Parathyroid adenoma (tissue), 2 donors: ENCODE measurements around the gene ZNF239.

ENCODE experiments used
- H2AFZ ChIP-seq: fragments of 300-600 bp; sonication (generic); one replicate; pipeline ENCODE4 v1.7.0; 2017; ENCODE audit warnings: antibody characterized with exemption, mild to moderate bottlenecking
- H3K27ac ChIP-seq: fragments of 300-600 bp; sonication (generic); one replicate; pipeline ENCODE4 v1.7.0; 2017
- H3K27me3 ChIP-seq: fragments of 300-600 bp; sonication (generic); one replicate; pipeline ENCODE4 v1.7.0; 2017; ENCODE audit warnings: low read length; ENCODE audit not compliant: control insufficient read depth, insufficient read depth
- H3K36me3 ChIP-seq: fragments of 300-600 bp; sonication (generic); one replicate; pipeline ENCODE4 v1.7.0; 2017; ENCODE audit warnings: low read length; ENCODE audit not compliant: control insufficient read depth, insufficient read depth
- H3K4me1 ChIP-seq: fragments of 300-600 bp; sonication (generic); one replicate; pipeline ENCODE4 v1.7.0; 2017; ENCODE audit warnings: control low read depth
- H3K4me2 ChIP-seq: fragments of 300-600 bp; sonication (generic); one replicate; pipeline ENCODE4 v1.7.0; 2017; ENCODE audit warnings: low read length
- H3K4me3 ChIP-seq: fragments of 300-600 bp; sonication (generic); one replicate; pipeline ENCODE4 v1.7.0; 2017; ENCODE audit warnings: low read depth, low read length
- H3K79me2 ChIP-seq: fragments of 300-600 bp; sonication (generic); one replicate; pipeline ENCODE4 v1.7.0; 2017; ENCODE audit warnings: control low read depth
- H3K9ac ChIP-seq: fragments of 300-600 bp; sonication (generic); one replicate; pipeline ENCODE4 v1.7.0; 2017; ENCODE audit warnings: mild to moderate bottlenecking
- H3K9me3 ChIP-seq: fragments of 300-600 bp; sonication (generic); one replicate; pipeline ENCODE4 v1.7.0; 2017; ENCODE audit warnings: low read length; ENCODE audit not compliant: control insufficient read depth
- CTCF ChIP-seq: fragments of 300-600 bp; sonication (generic); IDR thresholded peaks from one replicate; pipeline ENCODE4 v1.7.0; 2017; ENCODE audit warnings: antibody characterized with exemption, mild to moderate bottlenecking
- donor health status: primary hyperparathyroidism.

ZNF239 gene

GRCh38 chr10:43585046-43585445 lies 10.6 kb upstream of the ZNF239 start:
- Histone ChIP-seq H3K27ac (no peak overlapping the region), H3K27me3 (no peaks in the 10 kb centered on the region)
- no peak for TF ChIP-seq CTCF

DNA sequence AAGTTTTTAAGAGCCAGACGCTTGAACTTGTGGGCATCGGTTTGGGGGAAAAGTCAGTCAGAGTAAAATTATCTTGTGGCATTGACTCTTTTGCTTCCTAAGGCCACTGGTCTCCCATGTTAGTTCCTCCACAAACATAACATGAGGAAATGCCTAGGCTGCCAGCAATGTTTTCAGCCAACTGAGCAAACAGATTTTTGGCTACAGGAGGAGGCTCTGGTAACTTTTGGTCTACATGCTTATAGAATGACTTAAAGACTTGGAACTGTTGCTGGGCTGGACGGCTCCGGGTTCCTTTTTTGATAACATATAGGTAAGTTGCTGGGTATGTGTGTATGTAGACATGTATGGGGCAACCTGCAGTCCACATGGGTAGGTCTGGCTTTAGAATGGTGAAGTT lies 9.6 kb upstream of the ZNF239 start:
- no peak for TF ChIP-seq CTCF
- Histone ChIP-seq H2AFZ (no peak overlapping the region), H3K27ac (no peak overlapping the region), H3K4me3 (no peak overlapping the region), H3K9me3 (no peaks in the 10 kb centered on the region), H3K4me2 (no peak overlapping the region), H3K36me3 (no peaks in the 10 kb centered on the region), H3K27me3 (no peaks in the 10 kb centered on the region), H3K9ac (no peak overlapping the region), H3K79me2 (no peaks in the 10 kb centered on the region), H3K4me1 (no peaks in the 10 kb centered on the region)

More at GRCh38 chr10:43585046-43585445, 10.6 kb upstream of the ZNF239 start:
- Histone ChIP-seq H3K4me2 (no peak overlapping the region), H3K9ac (no peak overlapping the region), H2AFZ (no peak overlapping the region), H3K4me1 (no peaks in the 10 kb centered on the region), H3K9me3 (no peaks in the 10 kb centered on the region), H3K36me3 (no peaks in the 10 kb centered on the region), H3K79me2 (no peaks in the 10 kb centered on the region), H3K4me3 (no peak overlapping the region)

- Histone ChIP-seq H3K9ac (no peak overlapping the region), H3K4me2 (no peak overlapping the region), H3K9me3 (no peaks in the 10 kb centered on the region), H3K4me1 (peaks cover 3% of the 10 kb centered on the region), H3K36me3 (no peaks in the 10 kb centered on the region), H3K4me3 (no peak overlapping the region), H2AFZ (no peak overlapping the region), H3K27ac (no peak overlapping the region), H3K27me3 (no peaks in the 10 kb centered on the region), H3K79me2 (no peaks in the 10 kb centered on the region)
- no peak for TF ChIP-seq CTCF
These were observed 2.2 kb upstream of the ZNF239 start for GRCh38 chr10:43576580-43576979.

DNA sequence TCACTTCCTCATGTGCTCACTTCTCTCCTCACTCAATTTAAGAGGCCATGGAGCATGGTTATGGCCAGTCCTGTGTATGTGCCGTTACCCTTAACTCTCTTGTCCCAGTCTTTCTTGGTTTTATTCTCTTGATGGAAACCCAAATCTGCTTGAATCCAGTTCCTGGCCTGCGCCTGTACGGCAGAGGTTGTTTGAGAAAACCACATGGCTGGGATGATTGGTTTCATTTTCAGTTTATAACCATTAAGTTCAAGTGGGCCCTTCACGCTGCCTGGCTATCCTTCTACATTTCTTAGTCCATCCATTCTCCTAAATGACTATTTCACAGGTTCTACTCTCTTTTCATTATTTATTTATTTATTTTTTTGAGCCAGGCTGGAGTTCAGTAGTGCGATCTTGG lies 1.6 kb upstream of the ZNF239 start:
- Histone ChIP-seq H3K79me2 (no peaks in the 10 kb centered on the region), H3K4me2 (no peak overlapping the region), H2AFZ (no peak overlapping the region), H3K36me3 (no peaks in the 10 kb centered on the region), H3K4me3 (no peak overlapping the region), H3K9ac (no peak overlapping the region), H3K4me1 (peaks cover 3% of the 10 kb centered on the region), H3K27ac (no peak overlapping the region), H3K9me3 (no peaks in the 10 kb centered on the region), H3K27me3 (no peaks in the 10 kb centered on the region)
- TF ChIP-seq CTCF = no peak

DNA sequence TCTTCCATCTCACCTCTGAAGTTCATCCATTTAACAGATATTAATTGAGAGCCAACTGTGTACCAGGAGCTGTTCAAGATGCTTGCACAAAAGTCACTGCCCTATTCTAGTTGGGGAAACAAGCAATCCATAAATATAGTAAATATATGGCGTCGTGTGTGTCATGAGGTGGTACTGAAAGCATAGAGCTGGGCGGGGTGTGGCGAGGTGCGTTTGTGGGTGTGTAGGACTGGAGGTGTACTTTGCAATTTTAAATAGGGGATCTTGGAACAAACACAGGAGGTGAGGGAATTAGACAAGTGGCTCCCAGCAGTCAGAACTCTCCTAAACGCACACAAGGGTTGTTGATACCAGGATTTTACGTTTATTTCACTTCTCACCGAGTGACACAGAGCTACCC lies 490 bp upstream of the ZNF239 start:
- H3K4me1 ChIP-seq = peaks cover 3% of the 10 kb centered on the region
- no peaks in the 10 kb centered on the region for H3K9me3 ChIP-seq
- no peak for TF ChIP-seq CTCF
- H3K27me3 ChIP-seq = no peaks in the 10 kb centered on the region
- H2AFZ ChIP-seq = peak overlapping the region; percentile 93
- peak overlapping the region; percentile 54 for H3K4me3 ChIP-seq
- H3K79me2 ChIP-seq = no peaks in the 10 kb centered on the region
- H3K4me2 ChIP-seq = peak overlapping the region; percentile 61
- no peak overlapping the region for H3K9ac ChIP-seq
- H3K36me3 ChIP-seq = no peaks in the 10 kb centered on the region
- H3K27ac ChIP-seq = no peak overlapping the region
